Keratinocyte (primary cell): ENCODE results near the gene PSMD14. TPM values are rescaled to one million over a fixed set of nuclear protein-coding genes. Genes with fewer than 3 reads are reported as not detected.

Source experiments
- DNase-seq: peaks from one replicate; pipeline ENCODE4 v3.0.0-alpha.2; 2011; ENCODE audit warnings: low read depth, missing footprints, low spot score
- FAIRE-seq: peaks from 2 replicates; lab custom pipeline; 2011; peaks lifted over from hg19 to GRCh38; lab: Jason Lieb, UNC
- H2AFZ ChIP-seq: 2 replicates; pipeline ENCODE4 v1.6.0; 2012; ENCODE audit warnings: low read length, control low read depth, inconsistent platforms; ENCODE audit not compliant: control insufficient read depth
- H3K27ac ChIP-seq: 2 replicates; pipeline ENCODE4 v1.5.1; 2011; ENCODE audit warnings: low read length; ENCODE audit not compliant: control insufficient read depth, insufficient read depth
- H3K27me3 ChIP-seq: 3 replicates; pipeline ENCODE4 v1.6.0; 2011; ENCODE audit warnings: low read length; ENCODE audit not compliant: control insufficient read depth, insufficient read depth; ENCODE audit errors: extremely low read depth
- H3K36me3 ChIP-seq, 2 experiments: 2 replicates in 1 of 2; 3 replicates in 1 of 2; pipeline ENCODE4 v1.5.1; 2011; ENCODE audit warnings: low read length in 2 of 2, mild to moderate bottlenecking in 1 of 2; ENCODE audit not compliant: control insufficient read depth in 2 of 2, insufficient read depth in 2 of 2; ENCODE audit errors: extremely low read depth in 1 of 2
- H3K4me1 ChIP-seq: 3 replicates; pipeline ENCODE4 v1.5.1; 2011; ENCODE audit warnings: low read length; ENCODE audit not compliant: control insufficient read depth, insufficient read depth; ENCODE audit errors: extremely low read depth
- H3K4me2 ChIP-seq: 3 replicates; pipeline ENCODE4 v1.6.0; 2011; ENCODE audit warnings: low read depth, low read length; ENCODE audit not compliant: control insufficient read depth, insufficient read depth; ENCODE audit errors: extremely low read depth
- H3K4me3 ChIP-seq, 3 experiments: fragments of 200-600 bp in 1 of 3; sonication (generic) in 1 of 3; 2 replicates in 2 of 3; 3 replicates in 1 of 3; pipeline ENCODE4 v1.5.1; 2011 to 2016; ENCODE audit warnings: low read length in 3 of 3, mild to moderate bottlenecking in 3 of 3, control low read depth in 2 of 3, inconsistent platforms in 1 of 3, low read depth in 1 of 3, mixed read lengths in 1 of 3, mixed run types in 1 of 3, moderate library complexity in 1 of 3; ENCODE audit not compliant: control insufficient read depth in 2 of 3, insufficient read depth in 2 of 3; ENCODE audit errors: extremely low read depth in 1 of 3
- H3K79me2 ChIP-seq: 2 replicates; pipeline ENCODE4 v1.6.0; 2012; ENCODE audit warnings: low read length; ENCODE audit not compliant: control insufficient read depth, insufficient read depth
- H3K9ac ChIP-seq: 3 replicates; pipeline ENCODE4 v1.6.0; 2011; ENCODE audit warnings: low read length; ENCODE audit not compliant: control insufficient read depth, insufficient read depth; ENCODE audit errors: extremely low read depth
- H3K9me1 ChIP-seq: 3 replicates; pipeline ENCODE4 v1.6.0; 2011; ENCODE audit warnings: low read length; ENCODE audit not compliant: control insufficient read depth, insufficient read depth; ENCODE audit errors: extremely low read depth
- H3K9me3 ChIP-seq: 2 replicates; pipeline ENCODE4 v1.5.1; 2012; ENCODE audit warnings: low read depth, low read length; ENCODE audit not compliant: control insufficient read depth
- H4K20me1 ChIP-seq: 3 replicates; pipeline ENCODE4 v1.6.0; 2011; ENCODE audit warnings: low read length; ENCODE audit not compliant: control insufficient read depth, insufficient read depth; ENCODE audit errors: extremely low read depth
- CTCF ChIP-seq, 3 experiments: IDR thresholded peaks in 1 of 3; conservative IDR thresholded peaks in 1 of 3; optimal IDR thresholded peaks in 1 of 3; 2 replicates in 2 of 3; 3 replicates in 1 of 3; pipeline versions ENCODE3 to v1.5.1; 2011; ENCODE audit warnings: low read length in 3 of 3, mild to moderate bottlenecking in 3 of 3, moderate library complexity in 2 of 3, control low read depth in 1 of 3, inconsistent platforms in 1 of 3; ENCODE audit not compliant: insufficient read depth in 2 of 3; ENCODE audit errors: extremely low read depth in 1 of 3
- EZH2 ChIP-seq: IDR thresholded peaks from one replicate; pipeline ENCODE4 v1.6.1; 2012; ENCODE audit warnings: inconsistent platforms, mild to moderate bottlenecking, low read length, moderate library complexity
- dilution Hi-C: fragments of 300-500 bp; cut with MboI; formaldehyde crosslinking; loops from one replicate; pipeline ENCODE4 v1.7.0; 2020; ENCODE audit warnings: low sequenced_read_pairs; ENCODE audit not compliant: extremely low pct_ligation_motif_present
- polyA plus RNA-seq, 5 experiments: library from polyadenylated mRNA; depleted of rRNA in 3 of 5; stranded (reverse) in 3 of 5; stranded (forward) in 1 of 5; unstranded in 1 of 5; fragments of >200 nt; gene quantifications; 1 replicate in 1 of 5; 2 replicates in 3 of 5; 3 replicates in 1 of 5; pipeline versions ENCODE4 v1.2.1 to v1.2.3, GENCODE V29; 2011 to 2012; ENCODE audit warnings: missing spikeins in 2 of 5, low read depth in 1 of 5, low replicate concordance in 1 of 5

Gene PSMD14
- polyA plus RNA-seq, 1 donor (not counting 4 experiments of a cell fraction or from before 2014, with no cell fraction given) = 136 TPM

GRCh38 chr2:161351678-161352077 is 43.5 kb downstream of the PSMD14 start:
- no peak for TF ChIP-seq CTCF (optimal IDR thresholded peaks at IDR 0.05 in 1 of 3, IDR thresholded peaks at IDR 0.05 in 1 of 3, conservative IDR thresholded peaks at IDR 0.05 in 1 of 3; ENCODE audit: extremely low read depth in 1 of 3, insufficient read depth in 2 of 3, low read length in 3 of 3)
- TF ChIP-seq EZH2 = no peak
- DNase-seq (no peak), FAIRE-seq (no peak)
- no peak overlapping the region for H2AFZ ChIP-seq
- no peak overlapping the region for H3K4me3 ChIP-seq
- H3K79me2 ChIP-seq = peaks cover 84% of the 10 kb centered on the region
- no peaks in the 10 kb centered on the region for H3K4me1 ChIP-seq
- no peaks in the 10 kb centered on the region for H3K9me1 ChIP-seq
- no peaks in the 10 kb centered on the region for H3K27me3 ChIP-seq
- no peak overlapping the region for H3K27ac ChIP-seq
- no peak overlapping the region for H3K9ac ChIP-seq
- dilution Hi-C loops = no loop called here
- no peaks in the 10 kb centered on the region for H4K20me1 ChIP-seq
- H3K36me3 ChIP-seq = peaks cover 0 to 2% of the 10 kb centered on the region in 2 experiments
- no peaks in the 10 kb centered on the region for H3K9me3 ChIP-seq
- H3K4me2 ChIP-seq = no peak overlapping the region

- dilution Hi-C loops = no loop called here
These were observed 44.5 kb downstream of the PSMD14 start for GRCh38 chr2:161352719-161353118.

More at GRCh38 chr2:161352719-161353118, 44.5 kb downstream of the PSMD14 start:
- H3K4me2 ChIP-seq = no peak overlapping the region
- peaks cover 0 to 2% of the 10 kb centered on the region in 2 experiments for H3K36me3 ChIP-seq
- H3K27ac ChIP-seq = no peak overlapping the region
- no peak overlapping the region for H3K4me3 ChIP-seq
- no peaks in the 10 kb centered on the region for H4K20me1 ChIP-seq
- H3K9ac ChIP-seq = no peak overlapping the region
- no peaks in the 10 kb centered on the region for H3K4me1 ChIP-seq
- H3K27me3 ChIP-seq = no peaks in the 10 kb centered on the region
- no peak for TF ChIP-seq CTCF (optimal IDR thresholded peaks at IDR 0.05 in 1 of 3, IDR thresholded peaks at IDR 0.05 in 1 of 3, conservative IDR thresholded peaks at IDR 0.05 in 1 of 3; ENCODE audit: extremely low read depth in 1 of 3, insufficient read depth in 2 of 3, low read length in 3 of 3)
- TF ChIP-seq EZH2 = no peak
- no peaks in the 10 kb centered on the region for H3K9me3 ChIP-seq
- no peak overlapping the region for H2AFZ ChIP-seq
- DNase-seq (no peak), FAIRE-seq (no peak)
- H3K79me2 ChIP-seq = peaks cover 82% of the 10 kb centered on the region
- no peaks in the 10 kb centered on the region for H3K9me1 ChIP-seq
